ENCODE results near the gene ZNF678. TPM values are rescaled to one million over a fixed set of nuclear protein-coding genes. Genes with fewer than 3 reads are reported as not detected.

ZNF678 gene
- total RNA-seq, 1 donor from 2014 or later = 7.1 TPM

- H3K4me3 ChIP-seq (ENCODE audit: low read depth, low read length) = no peak overlapping the region
- no peak for TF ChIP-seq CTCF (conservative IDR thresholded peaks at IDR 0.05; ENCODE audit: low read depth, low read length)
- no peak for DNase-seq (ENCODE audit: low read depth)
These were observed 7.1 kb upstream of the ZNF678 start for GRCh38 chr1:227556288-227556687.

- TF ChIP-seq CTCF (conservative IDR thresholded peaks at IDR 0.05; ENCODE audit: low read depth, low read length) = no peak
- H3K4me3 ChIP-seq (ENCODE audit: low read depth, low read length) = no peak overlapping the region
- no peak for DNase-seq (ENCODE audit: low read depth)
These were observed 5.2 kb upstream of the ZNF678 start for GRCh38 chr1:227557962-227558725.

- no peak overlapping the region for H3K4me3 ChIP-seq (ENCODE audit: low read depth, low read length)
- no peak for TF ChIP-seq CTCF (conservative IDR thresholded peaks at IDR 0.05; ENCODE audit: low read depth, low read length)
- DNase-seq (ENCODE audit: low read depth) = no peak
These were observed 4.6 kb upstream of the ZNF678 start for GRCh38 chr1:227558732-227559262.

GRCh38 chr1:227559499-227559898 lies 3.9 kb upstream of the ZNF678 start:
- DNase-seq (ENCODE audit: low read depth) = no peak
- H3K4me3 ChIP-seq (ENCODE audit: low read depth, low read length) = no peak overlapping the region
- TF ChIP-seq CTCF (conservative IDR thresholded peaks at IDR 0.05; ENCODE audit: low read depth, low read length) = no peak

- TF ChIP-seq CTCF (conservative IDR thresholded peaks at IDR 0.05; ENCODE audit: low read depth, low read length) = no peak
- H3K4me3 ChIP-seq (ENCODE audit: low read depth, low read length) = no peak overlapping the region
- no peak for DNase-seq (ENCODE audit: low read depth)
These were observed 3.4 kb upstream of the ZNF678 start for GRCh38 chr1:227559926-227560325.

- H3K4me3 ChIP-seq (ENCODE audit: low read depth, low read length) = no peak overlapping the region
- no peak for TF ChIP-seq CTCF (conservative IDR thresholded peaks at IDR 0.05; ENCODE audit: low read depth, low read length)
- no peak for DNase-seq (ENCODE audit: low read depth)
These were observed 2.8 kb upstream of the ZNF678 start for GRCh38 chr1:227560393-227561173.
